ENCODE measurements around the gene ARSD.
"Not testable (repeated sequence)": the region's sequence is repeated elsewhere in the genome, so short reads cannot be mapped to it uniquely, and the experiment has no call there.

Gene ARSD, protein sequence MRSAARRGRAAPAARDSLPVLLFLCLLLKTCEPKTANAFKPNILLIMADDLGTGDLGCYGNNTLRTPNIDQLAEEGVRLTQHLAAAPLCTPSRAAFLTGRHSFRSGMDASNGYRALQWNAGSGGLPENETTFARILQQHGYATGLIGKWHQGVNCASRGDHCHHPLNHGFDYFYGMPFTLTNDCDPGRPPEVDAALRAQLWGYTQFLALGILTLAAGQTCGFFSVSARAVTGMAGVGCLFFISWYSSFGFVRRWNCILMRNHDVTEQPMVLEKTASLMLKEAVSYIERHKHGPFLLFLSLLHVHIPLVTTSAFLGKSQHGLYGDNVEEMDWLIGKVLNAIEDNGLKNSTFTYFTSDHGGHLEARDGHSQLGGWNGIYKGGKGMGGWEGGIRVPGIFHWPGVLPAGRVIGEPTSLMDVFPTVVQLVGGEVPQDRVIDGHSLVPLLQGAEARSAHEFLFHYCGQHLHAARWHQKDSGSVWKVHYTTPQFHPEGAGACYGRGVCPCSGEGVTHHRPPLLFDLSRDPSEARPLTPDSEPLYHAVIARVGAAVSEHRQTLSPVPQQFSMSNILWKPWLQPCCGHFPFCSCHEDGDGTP

DNA sequence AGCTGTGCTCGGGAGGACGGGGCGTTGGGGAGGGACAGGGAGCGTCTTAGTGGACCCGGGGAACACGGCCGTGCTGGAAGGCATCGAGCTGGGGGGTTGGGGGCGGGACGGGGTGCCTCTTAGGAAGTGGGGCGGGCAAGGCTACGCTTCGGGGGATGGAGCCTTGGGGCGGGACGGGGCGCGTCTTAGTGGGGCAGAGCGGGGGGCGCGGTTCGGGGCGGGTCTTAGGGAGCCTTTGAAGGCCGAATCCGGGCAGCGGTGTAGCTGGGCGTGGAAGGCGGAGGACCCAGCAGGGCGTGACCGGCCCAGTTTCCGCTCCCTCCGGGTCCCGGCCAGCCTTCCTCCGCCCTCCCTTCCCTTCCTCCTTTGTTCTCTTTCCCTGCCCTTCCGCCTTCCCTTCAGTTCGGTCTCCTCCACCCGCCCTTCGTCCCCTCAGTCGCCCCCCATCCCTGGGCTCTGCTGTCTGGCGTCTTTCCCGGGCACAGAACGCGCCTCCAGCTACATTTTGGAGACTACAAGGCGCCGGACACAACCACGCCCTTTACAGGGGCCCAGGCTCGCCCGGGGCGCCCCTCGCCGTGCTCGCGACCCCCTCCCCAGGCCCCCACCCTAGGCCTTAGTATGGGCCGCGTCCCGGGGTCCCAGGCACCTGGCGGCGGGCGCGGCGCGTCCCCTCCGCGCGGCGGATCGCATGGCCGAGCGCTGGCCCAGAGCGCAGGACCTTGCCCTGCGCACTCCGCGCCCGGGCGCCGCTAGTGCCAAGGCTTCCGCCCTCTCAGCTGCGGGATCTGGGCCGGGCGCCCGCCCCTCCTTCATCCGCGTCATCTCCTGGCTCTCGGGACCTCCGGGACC lies at the start of gene ARSD:
Gene ARSD (minus strand): TSS at position 757 of the 852 bp plus-strand sequence. CDS start 64 bp downstream, at position 693.
- Histone ChIP-seq H3K9me3 (ENCODE audit: control insufficient read depth, insufficient read depth, low read length) (no peaks in the 10 kb centered on the region), H3K36me3 (ENCODE audit: control insufficient read depth, insufficient read depth, low read length) (no peaks in the 10 kb centered on the region), H3K27me3 (ENCODE audit: control insufficient read depth, insufficient read depth, low read length) (no peaks in the 10 kb centered on the region), H3K4me1 (ENCODE audit: control insufficient read depth, insufficient read depth, low read length) (peaks cover 23% of the 10 kb centered on the region), H3K4me3 (ENCODE audit: low read depth, low read length) (peak within 1 kb of the TSS; percentile 65), H3K9ac (ENCODE audit: low read depth, low read length) (peak within 1 kb of the TSS; percentile 56)

DNA sequence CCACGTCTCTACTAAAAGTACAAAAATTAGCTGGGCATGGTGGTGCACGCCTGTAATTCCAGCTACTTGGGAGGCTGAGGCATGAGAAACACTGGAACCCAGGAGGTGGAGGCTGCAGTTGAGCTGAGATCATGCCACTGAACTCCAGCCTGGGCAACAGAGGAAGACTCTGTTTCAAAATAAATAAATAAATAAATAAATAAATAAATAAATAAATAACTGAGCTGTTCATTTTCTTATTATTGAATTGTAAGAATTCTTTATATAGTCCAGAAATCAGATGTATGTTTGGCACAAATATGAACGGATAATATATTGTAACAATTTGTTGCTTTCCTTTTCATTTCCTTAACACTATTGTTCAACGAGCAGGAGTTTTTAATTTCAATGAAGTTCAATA lies 49.5 kb upstream of the ARSD start:
- not testable (repeated sequence) for H3K27me3 ChIP-seq (ENCODE audit: control insufficient read depth, insufficient read depth, low read length); H3K4me1 ChIP-seq (ENCODE audit: control insufficient read depth, insufficient read depth, low read length); H3K36me3 ChIP-seq (ENCODE audit: control insufficient read depth, insufficient read depth, low read length); H3K9ac ChIP-seq (ENCODE audit: low read depth, low read length); H3K4me3 ChIP-seq (ENCODE audit: low read depth, low read length); H3K9me3 ChIP-seq (ENCODE audit: control insufficient read depth, insufficient read depth, low read length)

DNA sequence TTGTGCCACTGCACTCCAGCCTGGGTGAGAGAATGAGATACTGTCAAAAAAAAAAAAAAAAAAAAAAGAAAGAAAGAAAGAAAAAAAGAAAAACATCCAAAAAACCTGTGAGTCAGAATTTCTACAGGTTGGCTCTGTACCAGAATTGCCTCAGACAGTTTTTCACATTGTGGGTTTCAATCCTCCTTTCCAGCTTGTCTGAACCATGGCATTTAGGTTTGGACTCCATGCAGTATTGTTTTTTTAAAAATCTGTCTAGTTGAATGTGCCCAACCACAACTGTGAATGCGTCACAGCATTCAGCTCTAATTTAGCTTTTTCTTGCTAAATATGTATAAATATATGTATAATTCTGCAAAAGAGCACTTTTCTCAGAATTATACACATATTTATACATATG lies 45.8 kb upstream of the ARSD start:
- no peak overlapping the region for H3K4me3 ChIP-seq (ENCODE audit: low read depth, low read length)
- no peaks in the 10 kb centered on the region for H3K4me1 ChIP-seq (ENCODE audit: control insufficient read depth, insufficient read depth, low read length)
- no peaks in the 10 kb centered on the region for H3K27me3 ChIP-seq (ENCODE audit: control insufficient read depth, insufficient read depth, low read length)
- H3K36me3 ChIP-seq (ENCODE audit: control insufficient read depth, insufficient read depth, low read length), result no peaks in the 10 kb centered on the region
- no peaks in the 10 kb centered on the region for H3K9me3 ChIP-seq (ENCODE audit: control insufficient read depth, insufficient read depth, low read length)
- no peak overlapping the region for H3K9ac ChIP-seq (ENCODE audit: low read depth, low read length)

DNA sequence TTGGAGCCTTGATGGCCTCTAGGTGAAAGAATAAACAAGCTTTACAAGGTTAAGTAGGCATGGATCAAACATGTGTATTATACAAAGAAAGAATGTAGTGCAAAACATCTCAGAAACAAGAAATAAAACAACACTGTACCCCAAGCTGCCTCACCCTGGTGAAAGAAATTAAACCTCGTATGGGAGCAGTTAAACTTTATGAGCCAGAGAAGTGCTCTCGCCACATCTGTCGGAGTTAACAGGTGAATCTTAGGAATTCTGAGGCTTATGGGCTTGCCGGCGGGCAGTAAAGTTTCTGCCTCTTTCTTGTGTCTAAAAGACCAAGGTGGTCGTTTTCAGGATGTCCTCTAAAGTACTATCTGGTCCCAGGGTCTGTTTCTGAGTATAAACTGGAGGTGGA lies 43.3 kb upstream of the ARSD start:
- no peak overlapping the region for H3K9ac ChIP-seq (ENCODE audit: low read depth, low read length)

DNA sequence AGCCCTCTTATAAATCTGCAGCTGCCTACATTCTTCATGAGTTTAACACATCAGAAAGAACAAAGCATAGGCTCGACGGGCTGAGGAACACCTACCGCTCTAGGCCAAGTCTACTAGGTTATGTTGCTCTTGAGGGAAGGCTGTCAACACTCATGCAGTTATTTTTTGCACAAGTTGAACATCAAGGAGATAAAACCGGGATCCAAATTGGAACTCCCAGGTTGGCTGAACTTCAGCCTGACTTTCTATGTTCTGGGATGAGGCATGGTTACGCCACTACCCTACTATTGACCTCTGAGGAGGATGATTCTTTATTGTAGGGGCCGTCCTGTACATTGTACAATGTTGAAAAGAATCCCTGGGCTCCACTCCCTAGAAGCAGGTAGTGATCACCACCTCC lies 39.9 kb upstream of the ARSD start:
- Histone ChIP-seq H3K4me1 (ENCODE audit: control insufficient read depth, insufficient read depth, low read length) (no peaks in the 10 kb centered on the region), H3K9ac (ENCODE audit: low read depth, low read length) (no peak overlapping the region), H3K27me3 (ENCODE audit: control insufficient read depth, insufficient read depth, low read length) (no peaks in the 10 kb centered on the region), H3K9me3 (ENCODE audit: control insufficient read depth, insufficient read depth, low read length) (no peaks in the 10 kb centered on the region), H3K4me3 (ENCODE audit: low read depth, low read length) (no peak overlapping the region), H3K36me3 (ENCODE audit: control insufficient read depth, insufficient read depth, low read length) (no peaks in the 10 kb centered on the region)

More for the DNA sequence above, 43.3 kb upstream of the ARSD start:
- Histone ChIP-seq H3K4me3 (ENCODE audit: low read depth, low read length) (no peak overlapping the region), H3K36me3 (ENCODE audit: control insufficient read depth, insufficient read depth, low read length) (no peaks in the 10 kb centered on the region), H3K9me3 (ENCODE audit: control insufficient read depth, insufficient read depth, low read length) (no peaks in the 10 kb centered on the region), H3K27me3 (ENCODE audit: control insufficient read depth, insufficient read depth, low read length) (no peaks in the 10 kb centered on the region), H3K4me1 (ENCODE audit: control insufficient read depth, insufficient read depth, low read length) (no peaks in the 10 kb centered on the region)

DNA sequence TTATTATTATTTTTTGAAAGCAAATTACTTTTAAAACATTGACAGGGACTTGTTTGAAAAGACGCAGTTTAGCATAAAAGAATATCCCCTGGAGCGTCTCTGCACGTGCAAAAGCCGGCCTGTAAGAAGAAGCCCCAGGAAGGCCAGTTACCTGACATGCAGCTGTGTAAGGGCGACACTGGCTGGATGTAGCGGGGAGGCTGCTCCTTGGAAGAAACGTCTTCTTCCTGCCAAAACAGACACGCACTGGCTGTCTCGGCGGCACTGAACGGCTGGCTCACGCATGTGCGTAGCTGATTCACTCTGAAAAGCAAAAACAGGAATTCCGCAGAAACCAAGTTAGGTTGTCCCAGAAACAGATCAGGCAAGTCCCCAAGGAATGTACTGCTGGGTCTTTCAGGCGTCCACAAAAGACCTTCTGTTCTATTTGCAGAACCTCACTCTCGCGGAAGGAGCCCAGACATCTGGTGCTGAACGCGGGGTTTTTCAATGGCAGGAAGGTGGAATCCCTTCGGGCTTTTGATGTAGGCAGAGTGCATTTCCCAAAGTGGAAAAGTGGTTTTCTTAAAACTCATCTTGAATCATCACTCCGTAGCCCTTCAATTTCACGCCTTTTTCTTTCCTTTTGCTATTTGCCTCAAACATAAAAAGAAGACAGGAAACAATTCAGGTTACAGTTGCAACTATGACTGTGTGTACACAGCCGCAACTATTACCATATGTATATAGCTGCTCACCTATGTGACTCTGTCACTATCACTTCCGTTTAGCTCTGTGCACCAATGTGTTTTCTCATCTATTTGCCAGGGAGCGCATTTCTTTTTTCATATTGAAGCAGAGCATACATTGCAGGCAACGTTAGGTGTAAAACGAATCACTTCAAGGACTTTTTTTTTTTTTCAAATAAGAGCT lies 39.1 kb upstream of the ARSD start:
- Histone ChIP-seq H3K4me1 (ENCODE audit: control insufficient read depth, insufficient read depth, low read length) (peaks cover under 1% of the 10 kb centered on the region), H3K9ac (ENCODE audit: low read depth, low read length) (no peak overlapping the region), H3K36me3 (ENCODE audit: control insufficient read depth, insufficient read depth, low read length) (no peaks in the 10 kb centered on the region), H3K27me3 (ENCODE audit: control insufficient read depth, insufficient read depth, low read length) (no peaks in the 10 kb centered on the region), H3K4me3 (ENCODE audit: low read depth, low read length) (no peak overlapping the region), H3K9me3 (ENCODE audit: control insufficient read depth, insufficient read depth, low read length) (no peaks in the 10 kb centered on the region)

DNA sequence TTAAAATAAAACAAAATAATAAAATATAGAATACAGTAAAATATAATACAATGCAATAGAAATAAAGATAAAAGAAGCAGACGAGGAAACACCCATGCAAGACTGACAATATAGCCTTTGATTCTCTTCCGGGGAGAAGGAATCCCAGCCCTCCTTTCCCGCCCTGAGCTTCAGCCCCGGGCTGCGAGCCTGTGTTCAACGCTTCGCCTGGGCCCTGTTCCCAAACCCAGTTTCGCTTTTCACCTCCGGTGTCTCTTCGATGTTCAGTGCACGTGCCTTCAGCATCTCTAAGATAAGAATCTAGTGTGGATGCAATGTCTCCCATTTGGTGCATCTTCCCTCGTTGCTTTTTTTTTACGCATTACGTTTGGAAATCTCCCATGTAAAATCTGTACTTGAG lies 38.4 kb upstream of the ARSD start:
- Histone ChIP-seq H3K4me1 (ENCODE audit: control insufficient read depth, insufficient read depth, low read length) (peaks cover 7% of the 10 kb centered on the region), H3K36me3 (ENCODE audit: control insufficient read depth, insufficient read depth, low read length) (no peaks in the 10 kb centered on the region), H3K27me3 (ENCODE audit: control insufficient read depth, insufficient read depth, low read length) (no peaks in the 10 kb centered on the region), H3K9me3 (ENCODE audit: control insufficient read depth, insufficient read depth, low read length) (no peaks in the 10 kb centered on the region), H3K9ac (ENCODE audit: low read depth, low read length) (no peak overlapping the region), H3K4me3 (ENCODE audit: low read depth, low read length) (no peak overlapping the region)

DNA sequence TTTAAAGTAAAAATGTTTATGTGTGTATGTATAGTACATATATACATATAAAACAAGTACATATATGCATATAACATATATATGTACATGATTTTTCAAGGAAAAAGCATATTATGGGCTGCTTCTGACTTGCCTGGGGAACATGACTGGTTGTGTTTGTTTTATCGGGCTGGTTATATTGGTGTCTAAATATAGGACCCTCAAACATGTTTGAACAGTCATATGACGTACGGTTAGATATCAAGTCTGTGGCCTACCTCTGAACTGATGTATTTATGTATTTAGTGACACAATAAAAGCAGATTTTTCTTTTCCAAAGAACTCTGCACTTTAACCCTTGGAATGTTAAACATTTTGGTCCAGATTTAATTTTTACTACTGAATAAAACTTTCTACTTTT lies 37.9 kb upstream of the ARSD start:
- Histone ChIP-seq H3K9ac (ENCODE audit: low read depth, low read length) (no peak overlapping the region), H3K9me3 (ENCODE audit: control insufficient read depth, insufficient read depth, low read length) (no peaks in the 10 kb centered on the region), H3K27me3 (ENCODE audit: control insufficient read depth, insufficient read depth, low read length) (no peaks in the 10 kb centered on the region), H3K4me1 (ENCODE audit: control insufficient read depth, insufficient read depth, low read length) (peaks cover 13% of the 10 kb centered on the region), H3K4me3 (ENCODE audit: low read depth, low read length) (no peak overlapping the region), H3K36me3 (ENCODE audit: control insufficient read depth, insufficient read depth, low read length) (no peaks in the 10 kb centered on the region)

DNA sequence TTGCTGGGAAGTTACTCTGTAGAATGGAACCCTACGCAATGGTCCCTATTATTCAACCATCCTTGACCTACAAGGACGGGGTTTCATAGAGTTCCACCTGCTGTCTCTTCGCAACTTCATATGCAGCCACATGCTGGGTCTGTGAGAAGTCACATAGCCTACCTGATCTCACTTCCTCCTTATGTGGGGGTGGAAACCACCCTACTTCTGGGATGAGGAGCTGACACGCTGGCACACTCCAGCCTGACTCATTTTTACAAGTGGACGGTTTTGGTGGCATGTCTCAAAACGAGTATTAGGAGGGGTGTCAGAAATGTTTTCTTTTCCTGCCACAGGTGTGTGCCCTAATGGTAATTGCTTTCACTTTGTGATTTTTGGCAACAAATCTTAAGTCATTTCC lies 36.8 kb upstream of the ARSD start:
- Histone ChIP-seq H3K4me1 (ENCODE audit: control insufficient read depth, insufficient read depth, low read length) (peaks cover 17% of the 10 kb centered on the region), H3K9ac (ENCODE audit: low read depth, low read length) (no peak overlapping the region), H3K27me3 (ENCODE audit: control insufficient read depth, insufficient read depth, low read length) (no peaks in the 10 kb centered on the region), H3K9me3 (ENCODE audit: control insufficient read depth, insufficient read depth, low read length) (no peaks in the 10 kb centered on the region), H3K4me3 (ENCODE audit: low read depth, low read length) (no peak overlapping the region), H3K36me3 (ENCODE audit: control insufficient read depth, insufficient read depth, low read length) (no peaks in the 10 kb centered on the region)

DNA sequence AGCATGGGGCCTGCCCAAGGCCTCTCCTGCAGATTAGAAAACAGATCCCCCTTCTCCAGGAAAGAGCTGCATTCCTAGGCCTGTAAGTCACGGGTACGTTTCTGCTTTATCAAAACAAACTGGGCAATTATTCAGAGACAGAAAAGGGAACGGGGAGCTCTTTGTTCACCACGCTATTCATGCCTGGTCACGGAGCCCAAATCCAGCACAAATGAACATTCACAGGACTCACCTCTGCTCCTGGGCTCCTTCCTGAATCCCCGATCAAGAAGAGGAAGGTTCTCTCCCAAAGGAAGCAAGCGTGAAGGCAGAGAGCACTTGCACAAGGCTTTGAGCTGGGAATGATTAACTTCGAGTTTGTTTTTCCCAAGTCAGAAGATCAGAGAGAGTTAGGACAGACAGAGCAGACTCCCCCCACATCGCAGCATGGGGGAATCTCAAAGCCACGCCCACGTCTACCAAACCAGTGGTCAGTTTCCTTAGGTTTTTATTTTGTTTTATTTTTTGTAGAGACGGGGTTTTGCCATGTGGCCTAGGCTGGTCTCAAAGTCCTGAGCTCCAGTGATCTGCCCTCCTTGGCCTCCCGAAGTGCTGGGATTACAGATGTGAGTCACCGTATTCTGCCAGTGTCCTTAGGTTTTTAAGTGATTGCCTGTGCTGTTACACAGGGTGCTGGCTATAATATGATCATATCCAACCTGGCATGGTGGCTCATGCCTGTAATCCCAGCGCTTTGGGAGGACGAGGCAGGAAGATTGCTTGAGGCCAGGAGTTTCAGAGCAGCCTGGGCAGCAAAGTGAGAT lies 35.1 kb upstream of the ARSD start:
- not testable (repeated sequence) for H3K36me3 ChIP-seq (ENCODE audit: control insufficient read depth, insufficient read depth, low read length); H3K9me3 ChIP-seq (ENCODE audit: control insufficient read depth, insufficient read depth, low read length); H3K9ac ChIP-seq (ENCODE audit: low read depth, low read length); H3K27me3 ChIP-seq (ENCODE audit: control insufficient read depth, insufficient read depth, low read length)
- peaks cover 22% of the 10 kb centered on the region for H3K4me1 ChIP-seq (ENCODE audit: control insufficient read depth, insufficient read depth, low read length)
- H3K4me3 ChIP-seq (ENCODE audit: low read depth, low read length), result peak overlapping the region; percentile 33
